Stimulated activated CD8-positive, alpha-beta memory T cell treated with anti-CD3 and anti-CD28 coated beads, Interleukin-15, amount 100 ng/mL, for 24 hours (primary cell): ENCODE data around the gene VAPB.

ENCODE experiments used
- DNase-seq: peaks from one replicate; pipeline ENCODE4 v3.0.0-alpha.2; 2020; ENCODE audit warnings: low read depth

The VAPB gene

GRCh38 chr20:58436868-58437645 lies 48.0 kb downstream of the VAPB start:
- DNase-seq: no peak

DNA sequence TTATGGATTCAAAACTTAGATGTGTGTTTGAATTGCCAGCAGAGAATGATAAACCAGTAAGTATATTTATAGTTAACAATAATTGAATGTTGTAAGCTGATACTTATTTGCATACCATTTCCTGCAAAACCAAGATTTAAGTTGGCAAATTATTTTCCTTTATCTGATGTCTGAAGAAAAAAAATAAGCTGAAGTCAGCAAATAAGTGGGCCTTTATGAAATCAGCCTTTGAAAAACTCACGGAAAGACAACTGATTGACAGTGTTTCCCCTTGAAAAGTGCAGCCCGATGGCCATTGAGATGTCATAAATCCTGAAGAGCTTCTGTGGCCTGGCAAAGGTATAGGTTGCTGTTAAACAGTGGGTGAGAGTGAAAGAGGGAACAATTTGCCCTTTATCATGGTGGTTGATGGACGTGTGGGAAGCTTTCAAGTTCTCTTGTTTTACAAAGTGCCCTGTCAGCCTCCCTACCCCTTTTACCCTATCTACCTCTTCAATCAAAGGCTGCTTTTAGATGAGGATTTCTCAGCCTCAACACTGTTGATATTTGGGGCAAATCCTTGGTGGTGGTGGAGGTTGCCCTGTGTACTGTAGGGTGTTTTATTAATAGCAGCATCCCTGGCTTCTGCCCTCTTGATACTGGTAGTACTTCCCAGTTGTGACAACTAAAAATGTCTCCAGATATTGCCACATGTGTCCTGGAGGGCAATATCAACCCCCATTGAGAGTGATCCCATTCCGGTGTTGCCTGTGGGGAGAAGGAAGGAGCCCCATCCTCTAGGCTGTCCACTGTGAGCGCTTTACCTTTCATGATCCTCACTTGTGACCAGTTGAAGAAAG lies 50.2 kb downstream of the VAPB start:
- no peak for DNase-seq

DNA sequence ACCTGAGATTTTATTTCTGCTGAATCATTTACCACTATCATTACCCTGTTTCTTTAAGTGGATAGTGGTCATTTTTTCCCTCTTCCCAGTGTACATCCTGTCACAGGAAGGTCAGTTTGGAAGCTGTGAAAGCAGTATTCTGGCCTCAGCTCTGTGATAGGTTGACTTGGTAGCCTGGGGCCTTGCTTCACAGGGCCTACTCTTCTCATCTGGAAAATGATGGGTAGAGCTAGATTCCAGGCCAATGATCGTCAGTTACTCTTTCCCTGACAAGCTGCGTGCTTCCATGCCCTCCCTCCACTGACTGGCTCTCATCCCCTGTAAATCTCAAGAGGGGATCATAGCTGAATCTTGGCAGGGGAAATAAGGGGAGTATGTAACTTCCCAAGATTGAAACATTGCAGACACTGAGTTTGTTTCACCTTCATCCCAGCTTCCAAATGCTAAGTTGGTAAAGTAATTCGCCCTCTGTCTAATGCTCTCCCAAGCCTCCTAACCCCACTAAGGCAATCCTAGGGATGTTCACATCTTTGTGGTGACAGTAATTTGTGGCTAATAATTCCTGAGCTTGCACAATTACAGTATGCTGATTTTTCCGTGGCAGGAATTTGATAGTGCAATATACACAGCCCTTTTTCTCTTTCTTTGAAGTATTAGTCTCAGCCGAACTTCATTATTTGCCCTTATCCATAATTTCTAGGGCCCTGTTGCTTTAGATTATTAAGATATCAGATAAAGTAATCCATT lies 51.2 kb downstream of the VAPB start:
- DNase-seq: no peak

GRCh38 chr20:58441723-58442122 lies 52.7 kb downstream of the VAPB start:
- DNase-seq: no peak

DNA sequence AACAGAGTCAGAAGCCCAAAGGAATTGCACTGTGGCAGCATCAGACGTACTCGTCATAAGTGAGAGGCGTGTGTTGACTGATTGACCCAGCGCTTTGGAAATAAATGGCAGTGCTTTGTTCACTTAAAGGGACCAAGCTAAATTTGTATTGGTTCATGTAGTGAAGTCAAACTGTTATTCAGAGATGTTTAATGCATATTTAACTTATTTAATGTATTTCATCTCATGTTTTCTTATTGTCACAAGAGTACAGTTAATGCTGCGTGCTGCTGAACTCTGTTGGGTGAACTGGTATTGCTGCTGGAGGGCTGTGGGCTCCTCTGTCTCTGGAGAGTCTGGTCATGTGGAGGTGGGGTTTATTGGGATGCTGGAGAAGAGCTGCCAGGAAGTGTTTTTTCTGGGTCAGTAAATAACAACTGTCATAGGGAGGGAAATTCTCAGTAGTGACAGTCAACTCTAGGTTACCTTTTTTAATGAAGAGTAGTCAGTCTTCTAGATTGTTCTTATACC lies 55.8 kb downstream of the VAPB start:
- DNase-seq: no peak

- DNase-seq: no peak
These were observed 57.4 kb downstream of the VAPB start for GRCh38 chr20:58446264-58446959.

GRCh38 chr20:58446960-58447265 lies 57.9 kb downstream of the VAPB start:
- no peak for DNase-seq

GRCh38 chr20:58447511-58448391 lies 58.7 kb downstream of the VAPB start:
- DNase-seq: no peak

- no peak for DNase-seq
These were observed 59.9 kb downstream of the VAPB start for GRCh38 chr20:58448958-58449357.

GRCh38 chr20:58449681-58450221 lies 60.7 kb downstream of the VAPB start:
- no peak for DNase-seq

DNA sequence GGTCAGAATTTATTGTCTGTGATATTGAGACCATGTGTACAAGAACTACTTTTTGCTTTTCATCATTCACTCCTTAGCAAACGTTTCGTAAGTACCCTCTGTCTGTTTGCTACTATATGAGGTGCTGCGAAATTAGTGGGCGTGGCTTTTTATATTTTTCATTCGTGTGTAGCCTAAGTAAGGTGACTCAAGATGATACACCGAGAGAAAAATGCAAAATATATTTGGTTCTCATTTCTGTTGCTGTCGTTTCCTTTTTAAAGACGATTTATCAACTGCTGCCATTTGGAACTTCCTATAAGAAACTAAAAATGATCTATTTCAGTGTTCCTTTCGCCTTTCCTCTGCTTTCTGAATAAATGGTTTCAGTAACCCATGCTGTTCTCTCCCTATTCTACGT lies 61.2 kb downstream of the VAPB start:
- DNase-seq: no peak

DNA sequence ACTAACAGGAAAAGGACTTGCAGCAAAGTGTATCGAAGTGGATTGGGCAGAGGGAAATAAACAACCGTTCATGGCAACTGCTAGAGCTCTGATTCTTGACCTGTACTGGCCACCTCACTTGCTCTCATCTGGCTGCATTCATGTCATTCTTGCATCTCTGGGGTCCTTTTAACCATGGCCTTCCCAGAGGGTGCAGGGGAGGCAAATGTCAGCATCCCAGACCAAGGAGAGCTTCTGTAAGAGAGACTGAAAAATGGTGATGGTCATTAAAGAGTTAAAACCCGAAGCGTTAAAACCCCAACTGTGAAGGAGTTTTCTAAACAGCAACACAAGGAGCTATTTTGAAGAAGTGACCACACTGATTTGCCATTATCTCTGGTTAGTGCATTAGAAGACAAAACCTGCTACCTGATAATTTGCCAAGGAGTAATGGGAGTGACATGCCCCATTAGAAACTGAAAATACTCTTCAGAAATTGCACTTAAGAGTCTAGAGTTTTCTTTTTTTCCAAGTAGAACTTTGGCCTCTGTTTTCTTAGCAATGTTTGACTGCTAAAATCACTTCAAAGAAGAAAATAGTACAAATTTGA lies 63.7 kb downstream of the VAPB start:
- no peak for DNase-seq

DNA sequence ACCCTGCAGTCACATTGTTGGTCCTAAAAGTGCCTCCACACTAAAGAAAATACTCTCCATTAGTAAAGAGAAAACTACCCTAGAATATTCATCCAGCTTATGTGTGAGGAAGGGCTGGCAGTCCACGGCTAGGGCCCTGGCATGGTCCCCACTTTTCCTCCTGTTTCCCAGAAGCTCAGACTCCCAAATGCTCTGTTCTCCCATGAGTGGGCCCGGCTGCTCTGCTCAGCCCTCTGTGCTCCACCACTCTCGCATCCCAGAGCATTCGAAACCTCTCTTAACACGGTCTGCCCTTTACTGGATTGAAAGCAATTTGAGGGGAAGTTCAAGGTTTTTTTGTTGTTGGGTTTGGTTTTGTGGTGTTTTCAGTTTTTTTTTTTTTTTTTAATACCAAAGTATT lies 64.4 kb downstream of the VAPB start:
- DNase-seq: no peak

- no peak for DNase-seq
These were observed 65.4 kb downstream of the VAPB start for GRCh38 chr20:58454460-58454859.

DNA sequence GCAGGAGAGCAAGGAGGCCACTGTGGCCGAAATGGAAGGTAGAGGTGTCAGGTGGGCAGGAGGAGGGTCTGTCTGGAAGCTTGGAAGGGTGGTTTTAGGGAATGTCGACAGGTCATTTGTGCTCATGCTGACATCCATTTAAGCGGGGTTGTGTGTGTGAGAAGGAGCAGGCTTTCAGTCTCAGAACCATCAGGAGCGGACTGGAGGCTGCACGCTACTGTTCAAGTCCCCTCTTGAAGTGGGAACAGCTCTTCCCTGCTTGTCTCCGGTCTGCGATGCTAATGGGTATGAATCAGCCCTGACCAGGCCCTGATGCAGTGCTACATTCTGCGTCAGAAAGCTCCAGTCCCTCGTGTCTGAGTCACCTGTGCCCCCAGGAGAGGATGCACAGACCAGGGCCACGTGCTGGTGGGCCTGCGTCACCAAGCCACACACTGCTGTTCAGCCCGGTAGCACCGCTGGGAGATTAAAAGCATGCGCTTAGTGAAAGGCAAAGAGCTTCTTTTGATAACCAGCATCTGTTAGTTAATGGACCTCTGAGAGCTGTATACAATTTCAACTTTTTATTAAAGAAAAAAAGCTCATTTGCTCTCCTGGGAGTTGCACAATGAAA lies 68.2 kb downstream of the VAPB start:
- no peak for DNase-seq

DNA sequence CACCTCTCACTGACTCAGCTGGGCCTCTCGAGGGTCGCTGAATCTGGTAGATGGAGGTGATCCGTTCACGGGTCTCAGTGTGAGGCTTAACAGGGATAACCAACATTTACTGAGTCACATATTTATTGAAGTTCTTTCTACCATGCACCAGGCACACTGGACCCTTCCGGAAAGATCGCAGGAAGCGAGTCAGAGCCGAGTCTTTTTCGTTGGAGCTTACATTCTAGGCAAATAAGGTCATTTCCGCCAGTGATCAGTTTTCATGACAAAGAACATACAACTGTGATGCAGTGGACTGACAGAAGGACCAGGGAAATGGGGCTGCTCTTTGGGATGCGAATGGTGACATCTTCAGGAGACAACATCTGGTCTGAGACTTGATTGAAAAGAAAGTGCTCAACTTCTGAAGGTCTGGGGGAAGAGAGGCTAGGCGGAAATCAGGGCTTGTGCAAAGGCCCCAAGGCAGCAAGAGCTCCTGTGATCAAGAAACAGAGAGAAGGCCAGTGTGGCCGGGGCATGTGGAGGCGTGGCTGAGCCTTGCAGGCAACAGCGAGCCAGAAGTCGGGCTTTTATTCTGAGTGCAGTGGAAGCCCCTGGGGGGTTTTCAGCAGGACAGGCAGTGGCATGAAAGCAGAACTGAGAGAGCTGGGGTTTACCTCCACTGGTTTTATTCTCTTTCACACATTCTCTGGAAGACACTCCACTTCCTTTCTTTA lies 69.5 kb downstream of the VAPB start:
- DNase-seq: no peak

DNA sequence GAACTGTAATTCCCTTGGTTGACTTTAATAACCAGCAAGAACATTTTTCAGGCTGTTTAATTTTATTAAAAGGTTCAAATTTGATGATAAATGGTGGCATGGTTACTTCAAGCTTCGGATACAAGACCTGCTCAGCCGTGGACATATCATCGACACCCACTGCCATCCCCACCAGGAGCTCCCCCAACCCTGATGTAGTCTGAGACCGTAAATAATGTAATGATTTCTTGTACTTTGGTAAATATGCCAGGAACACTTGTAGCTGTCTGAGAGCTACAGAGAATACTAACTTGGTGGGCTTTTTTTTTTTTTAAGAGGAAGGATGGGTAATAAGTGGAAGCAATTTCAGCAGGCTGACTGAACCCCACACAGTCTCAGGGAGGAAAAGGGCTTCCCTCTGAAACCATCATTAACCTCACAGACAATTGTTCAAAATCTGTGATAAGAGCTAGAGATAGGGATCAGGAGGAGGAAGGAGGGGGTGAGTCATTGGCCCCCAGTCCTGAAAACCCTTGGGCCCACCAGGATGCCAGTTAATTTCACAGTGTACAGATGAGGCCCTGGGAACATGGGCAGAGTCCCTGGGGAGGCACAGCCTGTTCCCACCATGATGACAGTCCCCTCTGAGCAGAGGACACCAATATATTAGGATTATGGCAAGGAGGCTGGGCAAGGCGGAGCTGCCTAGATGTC lies 70.2 kb downstream of the VAPB start:
- DNase-seq: no peak

GRCh38 chr20:58461104-58461503 lies 72.1 kb downstream of the VAPB start:
- DNase-seq: no peak

- no peak for DNase-seq
These were observed 72.9 kb downstream of the VAPB start for GRCh38 chr20:58461899-58462298.
